K562 (cell line): Measurements from ENCODE around the gene TIPARP. TPM values are rescaled to one million over a fixed set of nuclear protein-coding genes. Genes with fewer than 3 reads are reported as not detected.

Experiments
- CCAR2 ChIP-seq: fragments of 200-400 bp; formaldehyde crosslinking; IDR thresholded peaks from 2 replicates; pipeline ENCODE4 v1.6.1; 2017; ENCODE audit warnings: mild to moderate bottlenecking, low read depth, low read length
- CHD4 ChIP-seq: fragments of 200-600 bp; sonication (generic); IDR thresholded peaks from 3 replicates; pipeline ENCODE4 v1.6.1; 2012; ENCODE audit warnings: low read depth, mild to moderate bottlenecking, mixed read lengths, low read length, inconsistent platforms; ENCODE audit not compliant: insufficient read depth, insufficient replicate concordance, poor library complexity, severe bottlenecking
- CREBBP ChIP-seq: IDR thresholded peaks from one replicate; pipeline ENCODE4 v1.6.1; 2012; ENCODE audit warnings: low read depth, mild to moderate bottlenecking, control low read depth, inconsistent platforms, low read length
- CREM ChIP-seq: IDR thresholded peaks from 2 replicates; pipeline ENCODE4 v1.6.1; 2014; ENCODE audit warnings: antibody characterized with exemption, low read depth
- CTBP1 ChIP-seq: fragments of 450-650 bp; IDR thresholded peaks from 2 replicates; pipeline ENCODE4 v1.6.1; 2016; ENCODE audit warnings: borderline replicate concordance
- E2F6 ChIP-seq, 2 experiments: IDR thresholded peaks; 2 replicates each; pipeline ENCODE4 v1.6.1; 2011; ENCODE audit warnings: borderline replicate concordance in 1 of 2, control low read depth in 1 of 2, low read depth in 1 of 2, low read length in 1 of 2, mild to moderate bottlenecking in 1 of 2, mixed read lengths in 1 of 2, moderate library complexity in 1 of 2; ENCODE audit not compliant: insufficient read depth in 1 of 2, insufficient read length in 1 of 2, poor library complexity in 1 of 2, severe bottlenecking in 1 of 2; ENCODE audit errors: extremely low read depth in 1 of 2
- HDAC1 ChIP-seq, 2 experiments: fragments of 450-650 bp; IDR thresholded peaks; 2 replicates each; pipeline ENCODE4 v1.6.1; 2016 to 2017; ENCODE audit warnings: inconsistent platforms in 1 of 2, mild to moderate bottlenecking in 1 of 2, moderate library complexity in 1 of 2
- HIVEP1 ChIP-seq: fragments of 250-450 bp; sonication (Bioruptor Pico); IDR thresholded peaks from 2 replicates; pipeline ENCODE4 v1.4.0; 2020; ENCODE audit warnings: mild to moderate bottlenecking
- JUND ChIP-seq, 2 experiments: IDR thresholded peaks; 2 replicates in 1 of 2; 3 replicates in 1 of 2; pipeline ENCODE4 v1.6.1; 2011; ENCODE audit warnings: borderline replicate concordance in 2 of 2, low read depth in 2 of 2, low read length in 2 of 2, improper control_type of control experiment in 1 of 2, missing biosample characterization in 1 of 2, missing genetic modification characterization in 1 of 2, missing genetic modification reagents in 1 of 2
- MXI1 ChIP-seq: IDR thresholded peaks from 2 replicates; pipeline ENCODE4 v1.6.1; 2011; ENCODE audit warnings: low read depth, mild to moderate bottlenecking, improper control_type of control experiment, low read length
- MYNN ChIP-seq, 2 experiments: sonication (generic); formaldehyde crosslinking in 1 of 2; IDR thresholded peaks; 2 replicates each; pipeline versions ENCODE4 v1.5.0 to v1.6.1; 2016 to 2020; ENCODE audit warnings: antibody characterized with exemption in 1 of 2, missing genetic modification reagents in 1 of 2
- NCOA4 ChIP-seq: fragments of 450-650 bp; IDR thresholded peaks from 2 replicates; pipeline ENCODE4 v1.6.1; 2018; ENCODE audit warnings: mild to moderate bottlenecking; ENCODE audit not compliant: partially characterized antibody
- NFIC ChIP-seq: fragments of 450-650 bp; IDR thresholded peaks from 2 replicates; pipeline ENCODE4 v1.6.1; 2017; ENCODE audit warnings: mild to moderate bottlenecking, inconsistent platforms
- PBX2 ChIP-seq, 2 experiments: IDR thresholded peaks in 1 of 2; conservative IDR thresholded peaks in 1 of 2; 2 replicates each; pipeline ENCODE4 v1.6.1; 2016; ENCODE audit warnings: low read depth in 2 of 2, mild to moderate bottlenecking in 1 of 2, missing compliant biosample characterization in 1 of 2, missing genetic modification characterization in 1 of 2, moderate library complexity in 1 of 2
- RNF2 ChIP-seq: sonication (generic); IDR thresholded peaks from 2 replicates; pipeline ENCODE4 v1.6.1; 2016
- SMARCA4 ChIP-seq: fragments of 450-650 bp; IDR thresholded peaks from 2 replicates; pipeline ENCODE4 v1.6.1; 2016
- SMARCE1 ChIP-seq: fragments of 450-650 bp; IDR thresholded peaks from 2 replicates; pipeline ENCODE4 v1.7.1; 2016; ENCODE audit warnings: mild to moderate bottlenecking
- SP2 ChIP-seq: IDR thresholded peaks from 2 replicates; pipeline ENCODE4 v1.6.1; 2011; ENCODE audit warnings: mild to moderate bottlenecking, low read depth, low read length, moderate library complexity; ENCODE audit not compliant: poor library complexity, severe bottlenecking; ENCODE audit errors: extremely low read depth
- ZFPM2 ChIP-seq: fragments of 250-450 bp; sonication (Bioruptor Pico); IDR thresholded peaks from 2 replicates; pipeline ENCODE4 v1.5.1; 2022; ENCODE audit warnings: mild to moderate bottlenecking
- ZNF134 ChIP-seq: fragments of 250-450 bp; sonication (Bioruptor Pico); conservative IDR thresholded peaks from 2 replicates; pipeline ENCODE4 v1.4.0; 2020
- ZNF23 ChIP-seq: fragments of 250-450 bp; sonication (Bioruptor Pico); IDR thresholded peaks from 2 replicates; pipeline ENCODE4 v1.4.0; 2020; ENCODE audit warnings: mild to moderate bottlenecking
- ZNF354B ChIP-seq: fragments of 250-450 bp; sonication (Bioruptor Pico); IDR thresholded peaks from 2 replicates; pipeline ENCODE4 v1.4.0; 2020
- ZNF586 ChIP-seq: fragments of 450-650 bp; formaldehyde crosslinking; conservative IDR thresholded peaks from 2 replicates; pipeline ENCODE4 v1.4.0; 2020; ENCODE audit warnings: mild to moderate bottlenecking, moderate library complexity
- polyA plus RNA-seq, 8 experiments: library from polyadenylated mRNA; depleted of rRNA in 4 of 8; stranded (reverse) in 5 of 8; unstranded in 3 of 8; fragments of >200 nt; fragmentation: Nextera tagmentation in 2 of 8; fragmentation: Illumina TruSeq in 1 of 8; extraction: Ambion mirVana in 2 of 8; extraction: Trizol in 1 of 8; gene quantifications; 2 replicates each; pipeline versions ENCODE4 v1.2.1 to v1.2.3, GENCODE V29; 2011 to 2014; ENCODE audit warnings: inconsistent platforms in 1 of 8, missing spikeins in 1 of 8
- total RNA-seq, 7 experiments: library from RNA; depleted of rRNA in 6 of 7; stranded (reverse); fragments of >200 nt in 6 of 7; fragmentation: Illumina TruSeq in 2 of 7; extraction: Trizol in 2 of 7; gene quantifications; 2 replicates each; pipeline versions ENCODE4 v1.2.1 to v1.2.3, GENCODE V29; 2011 to 2021; ENCODE audit warnings: low replicate concordance in 1 of 7
- TF ChIP-seq, protein P1 (sequence below): sonication (generic); formaldehyde crosslinking; IDR thresholded peaks from 2 replicates; pipeline ENCODE4 v1.8.0; 2023; ENCODE audit warnings: mild to moderate bottlenecking, missing genetic modification reagents

The TIPARP gene
- total and polyA plus RNA-seq, 9 of the 15 experiments (the other 6 are each of a cell fraction or from before 2014, with no cell fraction given): 2.4 to 29.4 (median 15.1) TPM

GRCh38 chr3:156643729-156644389 lies 30.5 kb upstream of the TIPARP start (continued):
- TF ChIP-seq SMARCA4 (peak; percentile 73), CREBBP (no peak), MYNN (IDR thresholded peaks at IDR 0.05) (peak; percentile 37; the same call in 1 of the 2 replicates), MYNN (CRISPR knock-in tag; IDR thresholded peaks at IDR 0.05) (no peak), HIVEP1 (CRISPR knock-in tag) (no peak), PBX2 (CRISPR knock-in tag; IDR thresholded peaks at IDR 0.05; ENCODE audit: low read depth) (no peak), PBX2 (tag; conservative IDR thresholded peaks at IDR 0.05; ENCODE audit: low read depth) (peak; percentile 91), CTBP1 (peak; percentile 22; the same call in 1 of the 2 replicates), NFIC (peak; percentile 5; the same call in 1 of the 2 replicates), JUND (IDR thresholded peaks at IDR 0.05; ENCODE audit: borderline replicate concordance, low read depth, low read length) (no peak), JUND (tag; IDR thresholded peaks at IDR 0.05; ENCODE audit: borderline replicate concordance, low read depth, low read length) (peak; percentile 46; the same call in 1 of the 3 replicates), ZNF23 (no peak), HDAC1 (IDR thresholded peaks at IDR 0.05) (peak in 1 of 2 experiments; percentile 78; a peak in 2 of 4 replicates), CHD4 (peak; percentile 33), SMARCE1 (peak; percentile 39; the same call in 1 of the 2 replicates), NCOA4 (no peak), ZNF354B (no peak), CREM (peak; percentile 72), ZFPM2 (CRISPR knock-in tag) (no peak), ZNF134 (CRISPR knock-in tag) (peak; percentile 85), MXI1 (no peak), SP2 (no peak), RNF2 (no peak), CCAR2 (no peak), ZNF586 (no peak), E2F6 (IDR thresholded peaks at IDR 0.05; ENCODE audit: borderline replicate concordance in 1 of 2, extremely low read depth in 1 of 2, insufficient read depth in 1 of 2, insufficient read length in 1 of 2, low read depth in 1 of 2, low read length in 1 of 2, poor library complexity in 1 of 2, severe bottlenecking in 1 of 2) (peak in 1 of 2 experiments; percentile 64)
- TF ChIP-seq, protein P1, sequence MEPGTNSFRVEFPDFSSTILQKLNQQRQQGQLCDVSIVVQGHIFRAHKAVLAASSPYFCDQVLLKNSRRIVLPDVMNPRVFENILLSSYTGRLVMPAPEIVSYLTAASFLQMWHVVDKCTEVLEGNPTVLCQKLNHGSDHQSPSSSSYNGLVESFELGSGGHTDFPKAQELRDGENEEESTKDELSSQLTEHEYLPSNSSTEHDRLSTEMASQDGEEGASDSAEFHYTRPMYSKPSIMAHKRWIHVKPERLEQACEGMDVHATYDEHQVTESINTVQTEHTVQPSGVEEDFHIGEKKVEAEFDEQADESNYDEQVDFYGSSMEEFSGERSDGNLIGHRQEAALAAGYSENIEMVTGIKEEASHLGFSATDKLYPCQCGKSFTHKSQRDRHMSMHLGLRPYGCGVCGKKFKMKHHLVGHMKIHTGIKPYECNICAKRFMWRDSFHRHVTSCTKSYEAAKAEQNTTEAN: no peak
